AG08396 (cell line): ENCODE results near the gene AJAP1.
"Not testable (repeated sequence)": the region's sequence is repeated elsewhere in the genome, so short reads cannot be mapped to it uniquely, and the experiment has no call there.

ENCODE experiments used
- DNase-seq: peaks from one replicate; pipeline ENCODE4 v3.0.0; 2012; ENCODE audit warnings: low spot score, mixed read lengths

The AJAP1 gene

GRCh38 chr1:4653796-4654725 lies at the start of gene AJAP1:
AJAP1 (plus strand) TSS chr1:4654609; CDS start chr1:4655426, 817 bp downstream.
- no peak for DNase-seq

DNA sequence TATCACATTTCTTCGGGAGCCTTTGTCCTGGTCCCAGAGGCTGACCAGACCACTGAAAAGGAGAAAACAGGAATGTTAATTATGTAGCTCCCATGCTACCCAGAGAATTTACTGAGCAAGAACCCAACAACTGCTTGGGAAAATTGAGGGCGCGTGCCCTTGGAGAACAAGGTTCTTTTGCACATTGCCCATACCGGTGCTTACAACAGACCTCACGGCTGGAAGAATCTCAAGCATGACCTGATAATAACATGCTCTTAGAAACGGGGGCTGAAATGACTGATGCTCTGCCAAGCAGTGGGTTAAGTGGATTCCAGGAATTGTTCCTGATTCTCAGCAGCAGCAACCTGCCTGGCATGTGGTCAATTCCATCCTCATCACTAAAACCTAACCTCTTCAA lies 49.3 kb upstream of the AJAP1 start:
- DNase-seq: no peak

GRCh38 chr1:4611563-4612341 lies 42.7 kb upstream of the AJAP1 start:
- no peak for DNase-seq

DNA sequence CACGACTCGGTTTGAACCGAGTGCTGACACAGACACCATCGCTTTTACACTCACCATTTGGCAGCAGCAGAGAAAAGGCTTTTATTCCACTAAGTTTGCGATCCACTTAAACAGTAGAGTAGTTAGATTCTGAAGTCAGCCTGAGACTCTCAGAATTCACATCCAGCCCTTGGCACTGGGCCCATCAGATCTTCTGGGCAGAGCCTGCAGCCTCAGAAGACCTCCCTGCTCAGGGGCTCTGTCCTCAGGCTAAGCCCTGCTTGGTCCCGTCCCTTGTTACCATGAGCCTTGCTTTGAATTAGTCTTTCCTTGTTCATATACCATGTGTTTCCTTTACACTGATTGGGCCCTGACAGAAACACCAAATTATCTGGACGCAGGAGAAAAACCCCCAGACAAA lies 41.4 kb upstream of the AJAP1 start:
- no peak for DNase-seq

GRCh38 chr1:4613606-4614370 lies 40.6 kb upstream of the AJAP1 start:
- DNase-seq: no peak

DNA sequence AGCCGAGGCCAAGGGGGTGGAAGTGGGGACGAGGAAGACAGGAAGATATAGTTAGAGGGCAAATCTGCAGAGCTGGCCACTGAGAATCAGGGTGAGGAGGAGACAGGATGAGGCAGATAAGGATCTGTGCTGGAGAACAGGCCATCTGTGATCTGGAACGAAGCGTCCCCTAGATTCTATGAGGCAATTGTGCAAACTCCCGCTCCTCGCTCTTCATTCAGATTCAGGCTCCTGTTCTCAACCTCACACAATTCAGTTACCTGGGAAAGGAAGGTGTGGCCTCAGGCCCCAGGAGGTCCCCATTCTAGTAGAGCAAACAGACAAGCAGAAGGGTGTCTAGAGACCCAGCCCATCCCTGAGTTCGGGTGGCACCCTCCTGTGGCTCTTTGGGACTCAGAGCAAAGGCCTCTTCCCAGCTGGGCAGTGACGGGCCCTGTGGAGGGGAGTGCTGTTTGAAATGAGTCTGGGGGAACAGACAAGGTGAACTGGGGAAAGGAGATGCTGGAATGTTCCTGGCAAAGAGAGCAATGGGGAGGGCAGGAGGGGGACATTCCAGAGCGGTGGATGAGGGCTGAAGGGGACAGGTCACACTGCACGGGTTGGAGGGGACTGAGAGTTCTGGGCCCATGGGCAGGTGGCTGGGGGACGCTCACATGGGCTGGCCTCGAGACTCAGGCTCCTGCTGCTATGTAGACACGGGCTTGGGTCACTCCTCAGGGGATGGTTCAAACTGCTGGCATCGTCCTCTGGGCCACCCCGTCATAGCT lies 39.9 kb upstream of the AJAP1 start:
- DNase-seq: no peak

DNA sequence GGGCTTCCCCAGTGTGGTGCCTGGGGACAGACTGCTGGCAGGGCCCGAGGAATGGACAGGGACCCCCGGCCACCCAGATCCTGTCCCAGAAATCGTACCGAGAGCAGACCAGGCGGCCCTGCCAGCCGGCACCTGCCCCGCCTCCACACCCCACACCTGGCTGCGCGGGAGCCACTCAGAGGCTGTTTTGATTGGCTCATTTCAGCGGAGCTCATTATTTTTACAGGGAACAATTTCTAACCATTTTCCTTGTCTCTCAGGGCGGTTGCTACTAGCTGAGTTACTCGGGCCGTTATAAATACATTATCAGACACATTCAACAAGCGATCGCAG lies 39.3 kb upstream of the AJAP1 start:
- no peak for DNase-seq

DNA sequence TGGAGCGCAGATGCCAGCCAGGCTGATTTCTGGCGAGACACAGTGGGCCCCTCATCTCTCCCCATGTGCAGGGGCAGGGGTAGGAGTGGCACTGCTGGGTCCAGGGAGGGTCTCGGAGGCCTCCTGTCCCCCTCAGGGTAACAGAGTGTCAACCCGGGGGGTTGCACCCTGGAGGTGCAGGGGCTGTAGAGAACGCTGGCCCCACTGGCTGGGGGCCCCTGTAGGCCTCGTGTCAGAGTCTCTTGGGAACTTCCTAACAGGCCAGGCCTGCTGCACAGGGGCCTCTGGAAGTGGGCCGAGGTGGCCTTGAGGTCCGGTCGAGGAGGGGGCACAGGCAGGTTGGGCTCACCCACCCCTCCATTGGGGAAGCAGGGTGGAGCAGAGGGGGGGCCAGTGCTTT lies 38.9 kb upstream of the AJAP1 start:
- DNase-seq: no peak

DNA sequence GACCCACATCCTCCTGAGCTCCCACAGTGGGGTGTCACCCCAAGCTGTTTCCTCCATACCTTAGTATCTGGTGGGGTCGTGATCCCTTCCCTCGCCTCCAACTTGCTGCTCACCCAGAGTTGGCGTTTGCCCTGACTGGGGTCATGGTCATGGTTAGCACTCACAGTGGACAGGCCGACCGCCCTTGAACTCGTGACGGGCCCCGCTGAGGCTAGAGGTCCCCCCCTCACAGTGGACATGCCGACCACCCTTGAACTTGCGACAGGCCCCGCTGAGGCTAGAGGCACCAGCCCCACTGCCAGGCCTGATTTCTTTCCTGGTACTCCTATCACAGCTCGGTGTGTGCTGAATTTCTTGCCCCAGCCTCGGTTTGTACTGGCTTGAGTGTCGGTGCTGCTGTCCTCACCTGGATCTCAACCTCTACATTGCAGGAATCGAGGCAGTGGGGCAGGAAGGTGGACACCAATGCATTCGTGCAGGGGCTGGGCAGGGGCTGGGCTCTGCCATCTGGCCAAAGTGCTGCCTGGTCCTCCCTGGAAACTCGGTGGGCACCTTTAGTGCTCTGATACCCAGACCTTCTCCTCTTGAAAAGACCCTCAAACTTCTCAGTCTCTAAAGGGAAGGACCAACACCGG lies 37.5 kb upstream of the AJAP1 start:
- no peak for DNase-seq

- no peak for DNase-seq
Observed at GRCh38 chr1:4617506-4617905, 36.9 kb upstream of the AJAP1 start.

GRCh38 chr1:4618827-4619226 lies 35.6 kb upstream of the AJAP1 start:
- DNase-seq: not testable (repeated sequence)

DNA sequence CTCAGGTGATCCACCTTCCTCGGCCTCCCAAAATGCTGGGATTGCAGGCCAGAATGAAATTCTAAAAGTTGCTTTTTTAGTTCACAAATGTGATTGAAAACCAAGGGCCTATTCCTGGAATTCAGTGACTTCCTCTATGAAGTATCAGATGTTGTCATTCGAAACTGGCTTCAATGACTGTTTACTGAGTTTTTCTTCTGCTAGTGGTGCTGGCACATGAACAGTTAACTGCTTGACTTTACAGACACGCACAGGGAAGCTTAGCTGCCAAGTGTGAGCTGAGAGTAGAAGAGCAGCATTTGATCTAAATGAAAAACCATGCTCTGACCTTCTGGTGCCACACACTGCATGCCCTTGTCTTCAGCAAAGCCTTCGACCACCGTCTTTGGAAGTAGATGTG lies 32.8 kb upstream of the AJAP1 start:
- no peak for DNase-seq

DNA sequence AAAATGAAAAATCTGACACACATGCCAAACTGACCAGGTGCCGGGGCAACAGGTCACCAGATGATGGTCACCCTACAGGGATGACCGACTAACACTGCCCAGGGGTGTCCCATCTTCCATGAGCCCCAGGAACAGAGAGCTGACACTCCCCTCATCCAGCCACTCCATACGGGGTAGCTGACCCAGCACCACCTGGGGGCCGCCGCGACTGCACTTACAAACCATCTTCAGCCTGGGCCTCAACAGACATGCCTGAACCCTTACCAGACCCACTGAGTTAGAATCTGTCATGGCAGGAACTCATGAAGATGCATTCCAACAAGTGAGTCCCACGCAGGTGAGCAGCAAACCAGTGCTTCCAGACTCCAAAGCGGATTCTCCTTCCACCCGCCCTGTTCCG lies 31.6 kb upstream of the AJAP1 start:
- no peak for DNase-seq

DNA sequence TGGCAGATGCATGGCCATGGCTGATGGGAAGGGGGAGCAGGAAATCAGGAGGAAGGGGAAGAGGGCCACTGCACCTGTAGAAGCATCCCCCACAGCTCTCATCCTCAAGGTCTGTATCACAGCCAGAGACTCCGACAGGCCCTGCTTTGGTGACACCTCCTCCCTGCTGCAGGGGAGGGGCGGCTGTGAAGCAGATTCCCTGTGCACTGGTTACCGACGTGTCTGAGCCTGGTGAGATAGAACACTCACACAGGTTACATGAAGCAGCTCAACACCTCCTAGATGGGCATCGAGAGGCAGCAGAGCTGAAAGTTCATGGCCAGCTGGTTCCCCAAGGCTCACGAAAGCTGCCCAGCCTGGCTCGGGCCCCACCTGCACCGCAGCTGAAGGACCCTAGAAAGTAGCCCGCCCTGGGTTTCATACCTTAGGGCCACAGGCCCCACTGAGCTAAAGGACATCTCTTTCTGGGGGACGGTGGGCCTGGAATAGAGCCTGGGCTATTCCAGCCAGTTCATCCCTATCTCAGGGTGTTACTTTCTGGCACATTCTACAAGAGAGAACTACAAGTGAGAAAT lies 30.2 kb upstream of the AJAP1 start:
- no peak for DNase-seq

GRCh38 chr1:4624801-4625200 lies 29.6 kb upstream of the AJAP1 start:
- DNase-seq: no peak

- DNase-seq: no peak
Observed at GRCh38 chr1:4626061-4626460, 28.3 kb upstream of the AJAP1 start.

GRCh38 chr1:4626560-4627319 lies 27.7 kb upstream of the AJAP1 start:
- no peak for DNase-seq

DNA sequence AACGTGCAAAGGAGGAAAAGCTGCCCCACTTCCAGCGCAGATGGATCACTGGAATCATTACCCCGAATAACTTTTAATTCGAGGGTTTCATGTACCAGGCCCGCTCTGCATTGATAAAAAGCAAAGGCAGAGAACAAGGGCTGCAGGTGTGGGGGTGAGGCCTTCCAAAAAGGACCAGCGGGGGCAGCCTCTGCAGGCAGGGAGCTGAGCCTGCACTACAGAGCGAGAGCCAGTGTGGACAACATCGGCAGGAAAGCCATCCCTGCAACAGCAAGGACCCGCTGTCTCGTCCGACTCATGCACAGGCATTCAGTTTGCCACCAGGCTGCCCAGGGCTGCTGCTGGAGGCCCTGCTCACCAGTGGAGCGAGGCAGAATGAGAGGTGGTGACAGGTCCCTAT lies 27.1 kb upstream of the AJAP1 start:
- no peak for DNase-seq

DNA sequence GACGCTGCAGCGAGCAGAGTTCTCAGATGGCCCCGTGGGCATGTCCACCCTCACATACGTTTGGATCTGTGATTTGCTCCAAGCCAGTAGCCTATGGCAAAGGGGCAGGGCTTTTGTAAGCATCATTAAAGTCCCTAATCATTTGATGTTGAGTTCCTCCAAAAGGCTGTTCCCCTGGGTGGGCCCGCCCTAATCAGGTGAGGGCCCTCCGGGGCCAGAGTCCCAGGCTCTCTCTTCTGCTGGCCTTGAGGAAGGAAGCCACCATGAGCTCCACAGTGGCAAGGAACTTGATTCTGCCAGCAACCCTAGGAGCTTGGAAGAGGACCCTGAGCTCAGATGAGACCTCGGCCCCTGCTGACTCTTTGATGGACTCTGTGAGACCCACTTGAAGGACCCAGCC lies 25.4 kb upstream of the AJAP1 start:
- no peak for DNase-seq

GRCh38 chr1:4630561-4630960 lies 23.8 kb upstream of the AJAP1 start:
- DNase-seq: no peak
